ENCODE results near the gene ACTMAP.

DNA sequence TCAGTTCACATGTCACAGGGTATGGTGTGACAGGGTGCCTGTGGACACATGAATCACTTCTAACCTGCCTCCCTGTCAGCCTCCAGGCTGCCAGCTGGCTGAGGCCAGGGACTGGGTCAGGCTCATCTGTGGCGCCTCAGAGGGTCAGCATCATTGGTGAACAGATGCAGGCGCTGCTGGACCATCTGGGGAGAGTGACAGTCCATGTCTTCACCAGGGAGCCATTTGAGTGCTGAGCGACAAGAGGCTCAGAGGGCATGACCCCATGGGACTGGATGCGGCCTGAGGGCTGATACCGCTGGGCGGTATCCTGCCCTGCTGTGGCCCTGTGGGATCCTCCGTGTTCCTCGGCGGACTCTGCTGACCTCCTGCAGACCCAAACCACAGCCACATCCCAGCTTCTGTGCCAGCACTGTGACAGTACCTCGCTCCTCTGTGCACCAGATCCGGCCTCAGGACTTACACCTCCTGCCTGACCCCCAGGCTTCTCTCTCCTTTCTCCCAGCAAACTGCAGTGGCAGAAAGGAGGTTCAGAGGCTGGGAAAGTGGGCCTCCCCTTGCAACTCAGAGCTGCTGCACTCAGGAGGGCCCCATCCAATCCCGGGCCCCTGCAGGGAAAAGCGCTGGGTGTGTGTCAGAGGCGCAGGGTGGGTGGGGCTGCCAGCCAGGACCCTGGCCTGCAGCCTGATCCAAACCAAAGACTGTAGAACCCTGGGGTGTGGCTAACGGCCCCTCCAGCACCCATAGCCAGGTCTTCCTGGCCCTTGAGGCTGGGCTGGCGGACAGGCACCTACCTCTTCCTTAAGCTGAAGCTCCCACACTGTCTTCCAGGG, 10.2 kb downstream of the ACTMAP start:
- TF ChIP-seq, protein P1, sequence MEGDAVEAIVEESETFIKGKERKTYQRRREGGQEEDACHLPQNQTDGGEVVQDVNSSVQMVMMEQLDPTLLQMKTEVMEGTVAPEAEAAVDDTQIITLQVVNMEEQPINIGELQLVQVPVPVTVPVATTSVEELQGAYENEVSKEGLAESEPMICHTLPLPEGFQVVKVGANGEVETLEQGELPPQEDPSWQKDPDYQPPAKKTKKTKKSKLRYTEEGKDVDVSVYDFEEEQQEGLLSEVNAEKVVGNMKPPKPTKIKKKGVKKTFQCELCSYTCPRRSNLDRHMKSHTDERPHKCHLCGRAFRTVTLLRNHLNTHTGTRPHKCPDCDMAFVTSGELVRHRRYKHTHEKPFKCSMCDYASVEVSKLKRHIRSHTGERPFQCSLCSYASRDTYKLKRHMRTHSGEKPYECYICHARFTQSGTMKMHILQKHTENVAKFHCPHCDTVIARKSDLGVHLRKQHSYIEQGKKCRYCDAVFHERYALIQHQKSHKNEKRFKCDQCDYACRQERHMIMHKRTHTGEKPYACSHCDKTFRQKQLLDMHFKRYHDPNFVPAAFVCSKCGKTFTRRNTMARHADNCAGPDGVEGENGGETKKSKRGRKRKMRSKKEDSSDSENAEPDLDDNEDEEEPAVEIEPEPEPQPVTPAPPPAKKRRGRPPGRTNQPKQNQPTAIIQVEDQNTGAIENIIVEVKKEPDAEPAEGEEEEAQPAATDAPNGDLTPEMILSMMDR (IDR thresholded peaks at IDR 0.05): no peak
- TF ChIP-seq POLR2A (IDR thresholded peaks at IDR 0.05): no peak

Measured in heart left ventricle (tissue), 13 donors.